ENCODE measurements around the gene TBCK. TPM values are rescaled to one million over a fixed set of nuclear protein-coding genes. Genes with fewer than 3 reads are reported as not detected.

The TBCK gene
- total RNA-seq, 4 donors from 2014 or later = 22.7 to 28.7 (median 27.3) TPM

DNA sequence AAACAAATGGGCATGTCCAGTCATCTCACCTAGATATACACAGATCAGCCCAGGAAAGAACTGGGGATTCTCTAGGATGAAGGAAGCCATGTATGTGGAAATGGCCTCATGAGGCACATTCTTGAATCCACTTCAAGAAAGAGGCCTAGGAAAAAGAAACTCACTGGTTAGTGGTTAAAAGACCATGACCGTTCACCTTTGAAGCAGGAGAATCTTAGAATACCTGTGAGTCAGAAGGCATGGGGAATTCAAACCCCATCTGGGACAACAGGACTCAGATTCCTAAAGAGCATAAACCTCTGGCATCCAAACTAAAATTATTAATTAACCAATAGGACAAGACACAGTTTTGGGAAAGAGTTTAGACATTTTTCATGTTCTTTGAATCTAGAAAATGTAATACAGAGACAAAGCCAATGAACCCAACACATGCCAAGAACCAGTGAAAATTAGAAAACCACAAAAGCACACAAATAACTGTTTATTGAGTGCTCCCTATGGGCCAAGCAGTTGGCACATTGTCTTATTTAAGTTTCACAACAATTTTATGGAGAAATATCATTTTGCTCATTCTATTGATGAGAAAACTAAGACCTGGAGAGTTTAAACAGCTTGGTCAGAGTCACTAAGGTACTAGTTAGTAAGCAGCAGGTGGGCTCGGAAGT lies 323.2 kb downstream of the TBCK start:
- WGBS = 94% methylated on average over 2 of the region's 2 CpGs
- Histone ChIP-seq H3K27ac (replicated peaks in 1 of 4) (no peak overlapping the region), H3K4me3 (no peak overlapping the region), H3K36me3 (no peaks in the 10 kb centered on the region), H3K27me3 (no peaks in the 10 kb centered on the region), H3K4me1 (peaks cover 11 to 34% (median 29%) of the 10 kb centered on the region in 4 donors), H3K9me3 (no peaks in the 10 kb centered on the region)
- intact Hi-C loops (cut with DNase I) = no loop called here
- TF ChIP-seq POLR2AphosphoS5 (IDR thresholded peaks at IDR 0.05) (no peak), EP300 (IDR thresholded peaks at IDR 0.05) (no peak), POLR2A (IDR thresholded peaks at IDR 0.05; ENCODE audit: low read depth) (no peak)
- TF ChIP-seq, protein P1, sequence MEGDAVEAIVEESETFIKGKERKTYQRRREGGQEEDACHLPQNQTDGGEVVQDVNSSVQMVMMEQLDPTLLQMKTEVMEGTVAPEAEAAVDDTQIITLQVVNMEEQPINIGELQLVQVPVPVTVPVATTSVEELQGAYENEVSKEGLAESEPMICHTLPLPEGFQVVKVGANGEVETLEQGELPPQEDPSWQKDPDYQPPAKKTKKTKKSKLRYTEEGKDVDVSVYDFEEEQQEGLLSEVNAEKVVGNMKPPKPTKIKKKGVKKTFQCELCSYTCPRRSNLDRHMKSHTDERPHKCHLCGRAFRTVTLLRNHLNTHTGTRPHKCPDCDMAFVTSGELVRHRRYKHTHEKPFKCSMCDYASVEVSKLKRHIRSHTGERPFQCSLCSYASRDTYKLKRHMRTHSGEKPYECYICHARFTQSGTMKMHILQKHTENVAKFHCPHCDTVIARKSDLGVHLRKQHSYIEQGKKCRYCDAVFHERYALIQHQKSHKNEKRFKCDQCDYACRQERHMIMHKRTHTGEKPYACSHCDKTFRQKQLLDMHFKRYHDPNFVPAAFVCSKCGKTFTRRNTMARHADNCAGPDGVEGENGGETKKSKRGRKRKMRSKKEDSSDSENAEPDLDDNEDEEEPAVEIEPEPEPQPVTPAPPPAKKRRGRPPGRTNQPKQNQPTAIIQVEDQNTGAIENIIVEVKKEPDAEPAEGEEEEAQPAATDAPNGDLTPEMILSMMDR (IDR thresholded peaks at IDR 0.05) = no peak
- no peak for DNase-seq (ENCODE audit: extremely low spot score)

DNA sequence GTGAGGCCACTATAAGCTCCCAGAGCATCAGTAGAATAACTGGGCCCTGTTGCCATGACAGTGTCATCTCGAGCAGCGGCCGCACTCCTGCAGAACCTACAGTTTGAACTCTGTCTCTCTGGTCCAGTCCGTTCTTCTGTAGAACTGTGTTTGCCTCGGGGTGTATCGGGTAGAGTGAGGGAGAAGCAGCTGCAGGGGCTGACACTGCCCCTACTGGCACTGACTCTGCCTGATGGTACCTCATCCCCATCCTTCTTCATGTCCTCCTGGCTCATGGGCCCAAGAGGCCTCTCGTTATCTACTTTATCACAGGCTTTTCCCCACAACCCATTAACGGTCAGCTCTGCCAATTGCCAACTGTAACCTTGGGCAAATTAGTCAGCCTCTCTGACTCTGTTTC lies 324.3 kb downstream of the TBCK start:
- intact Hi-C loops (cut with DNase I) = no loop called here

More for the DNA sequence above, 324.3 kb downstream of the TBCK start:
- WGBS = 95% methylated on average over 8 of the region's 8 CpGs
- H3K4me1 ChIP-seq = peaks cover 11 to 34% (median 29%) of the 10 kb centered on the region in 4 donors
- H3K9me3 ChIP-seq = no peaks in the 10 kb centered on the region
- DNase-seq (ENCODE audit: extremely low spot score) = no peak
- no peaks in the 10 kb centered on the region for H3K27me3 ChIP-seq
- TF ChIP-seq POLR2A (IDR thresholded peaks at IDR 0.05; ENCODE audit: low read depth) (no peak), POLR2AphosphoS5 (IDR thresholded peaks at IDR 0.05) (no peak)
- TF ChIP-seq, protein P1 (IDR thresholded peaks at IDR 0.05) = no peak
- H3K36me3 ChIP-seq = no peaks in the 10 kb centered on the region
- H3K27ac ChIP-seq (replicated peaks in 1 of 4) = peak overlapping the region; percentile 59 to 64 (median 60)
- H3K4me3 ChIP-seq = no peak overlapping the region

Other genes with a start within 250 kb of the TBCK start
- gene AIMP1, start 341 bp upstream of the TBCK start, total RNA-seq = 10 to 100 TPM; 19.1 to 29.9 (median 25.7) TPM
- not detected for gene GIMD1, start 52.6 kb upstream of the TBCK start, total RNA-seq